Activated T-cell treated with anti-CD3 and anti-CD28 coated beads, Interleukin-2, amount 50 U/mL, for 1 hour (primary cell): ENCODE results near the gene EVI5L.
A peak's percentile ranks its signal among the peaks of the same experiment; 100 is the strongest.
"Not testable (repeated sequence)": the region's sequence is repeated elsewhere in the genome, so short reads cannot be mapped to it uniquely, and the experiment has no call there.

Experiments used
- DNase-seq: peaks from one replicate; pipeline ENCODE4 v3.0.0-alpha.2; 2020

The EVI5L gene

DNA sequence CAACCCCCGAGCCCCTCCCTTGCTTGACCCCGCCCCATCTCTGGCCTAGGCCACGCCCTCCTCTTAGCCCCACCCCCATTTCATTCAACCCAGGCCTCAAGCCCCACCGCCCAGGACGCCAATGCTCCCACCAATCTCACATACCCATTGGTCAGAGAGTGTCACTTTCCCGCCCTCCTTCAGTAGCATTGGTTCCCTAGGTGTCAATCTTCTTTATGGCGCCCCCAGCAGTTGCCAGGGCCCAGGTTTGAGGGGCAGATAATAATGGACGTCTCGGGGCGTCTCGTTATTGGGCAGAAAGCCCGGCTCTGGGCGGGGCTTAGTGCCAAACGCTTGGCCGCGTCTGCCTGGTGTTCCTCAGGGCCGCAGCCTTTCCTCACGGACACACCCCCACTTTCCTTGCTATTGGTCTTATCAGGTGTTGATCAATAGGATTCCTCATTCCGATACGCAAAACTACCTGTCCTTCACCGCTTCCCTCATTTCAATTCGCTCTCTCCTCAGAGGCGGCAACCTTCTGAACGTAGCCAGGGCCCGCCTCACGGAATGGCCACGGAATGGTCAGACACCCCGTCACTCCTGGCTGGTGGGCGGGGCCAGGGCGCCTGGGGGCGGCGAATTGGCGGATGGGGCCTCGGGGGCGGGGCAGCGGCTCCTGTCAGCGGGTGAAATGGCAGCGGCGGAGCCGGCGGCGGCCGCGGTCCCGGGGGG, at the start of gene EVI5L:
TSS of gene EVI5L (plus strand) at position 658 of the 711 bp plus-strand sequence. CDS start 16,325 bp downstream, outside the sequence.
- peak; percentile 100 for DNase-seq

- DNase-seq, result no peak
These were observed 48.9 kb upstream of the EVI5L start for GRCh38 chr19:7781157-7781556.

- DNase-seq, result no peak
These were observed 46.0 kb upstream of the EVI5L start for GRCh38 chr19:7783991-7784423.

DNA sequence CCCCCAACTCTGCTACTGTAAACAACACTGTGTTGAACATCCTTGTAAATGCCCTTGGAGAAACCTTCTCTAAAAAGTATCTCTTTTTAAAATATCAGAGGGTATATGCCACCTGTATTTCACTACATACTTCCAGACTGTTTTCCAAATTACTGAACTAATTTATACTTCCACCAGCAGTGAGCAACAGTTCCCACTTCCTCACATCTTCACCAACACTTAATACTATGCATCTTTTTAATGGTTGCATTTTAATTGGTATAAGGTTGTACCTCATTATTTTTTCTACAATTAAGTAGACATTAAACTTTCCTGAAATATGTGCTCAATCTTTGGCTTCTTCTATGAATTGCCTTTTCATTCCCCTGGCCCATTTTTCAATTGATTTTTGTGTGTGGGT, 45.2 kb upstream of the EVI5L start:
- DNase-seq, result no peak

DNA sequence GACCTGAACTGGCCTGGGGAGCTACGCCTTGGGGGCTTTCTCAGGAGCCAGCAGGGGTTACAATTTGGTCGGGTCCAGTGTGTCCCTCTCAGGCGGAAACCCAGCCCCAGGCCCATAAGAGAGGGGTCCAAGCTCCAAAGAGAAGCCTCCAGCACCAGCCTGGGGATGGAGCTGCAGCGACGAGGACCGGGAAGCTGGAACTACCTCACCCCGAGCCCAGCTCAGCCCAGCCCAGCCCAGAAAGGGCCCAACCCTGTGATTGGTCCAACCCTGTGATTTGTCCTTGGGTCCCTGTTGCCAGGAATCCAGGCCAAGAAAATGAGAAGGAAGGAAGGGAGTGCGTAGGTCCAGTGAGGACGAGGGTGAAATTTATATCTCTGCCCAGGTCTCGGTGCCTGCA, 42.9 kb upstream of the EVI5L start:
- DNase-seq, result no peak

- no peak for DNase-seq
These were observed 42.3 kb upstream of the EVI5L start for GRCh38 chr19:7787602-7788177.

- no peak for DNase-seq
These were observed 41.7 kb upstream of the EVI5L start for GRCh38 chr19:7788178-7788932.

- no peak for DNase-seq
These were observed 41.1 kb upstream of the EVI5L start for GRCh38 chr19:7788933-7789323.

DNA sequence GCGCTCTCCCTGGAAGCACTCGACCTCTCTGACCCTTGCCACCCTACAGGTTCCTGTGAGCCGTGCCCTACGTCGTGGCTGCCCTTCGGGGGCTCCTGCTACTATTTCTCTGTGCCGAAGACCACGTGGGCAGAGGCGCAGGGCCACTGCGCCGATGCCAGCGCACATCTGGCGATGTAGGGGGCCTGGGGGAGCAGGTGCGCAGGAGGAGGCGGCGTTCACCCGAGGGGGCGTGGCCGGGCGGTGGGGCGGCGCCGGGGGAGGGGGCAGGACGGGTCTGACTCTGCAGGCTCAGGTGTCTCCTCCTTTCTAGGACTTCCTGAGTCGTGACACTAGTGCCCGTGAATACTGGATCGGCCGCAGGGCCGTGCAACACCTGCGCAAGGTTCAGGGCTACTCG, 40.6 kb upstream of the EVI5L start:
- DNase-seq, result peak; percentile 55

DNA sequence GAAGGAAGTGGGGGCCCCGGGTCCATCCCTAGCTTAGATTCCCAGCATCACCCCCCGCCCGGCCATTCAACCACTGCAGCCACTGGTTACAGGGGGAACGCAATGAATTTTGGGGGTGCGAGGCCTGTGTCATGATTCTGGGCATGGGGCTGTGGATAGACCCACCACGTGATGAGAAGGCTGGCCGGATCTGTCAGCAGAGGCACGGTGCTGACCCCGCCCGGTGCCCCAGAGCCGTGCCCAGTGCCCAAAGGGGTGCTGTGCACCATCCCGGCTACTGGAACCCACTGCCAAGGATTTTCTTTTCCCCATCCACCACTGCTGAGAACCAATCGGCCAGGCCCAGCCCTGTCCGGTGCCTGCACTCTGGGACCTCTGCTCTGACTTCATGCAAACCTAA, 39.6 kb upstream of the EVI5L start:
- no peak for DNase-seq

DNA sequence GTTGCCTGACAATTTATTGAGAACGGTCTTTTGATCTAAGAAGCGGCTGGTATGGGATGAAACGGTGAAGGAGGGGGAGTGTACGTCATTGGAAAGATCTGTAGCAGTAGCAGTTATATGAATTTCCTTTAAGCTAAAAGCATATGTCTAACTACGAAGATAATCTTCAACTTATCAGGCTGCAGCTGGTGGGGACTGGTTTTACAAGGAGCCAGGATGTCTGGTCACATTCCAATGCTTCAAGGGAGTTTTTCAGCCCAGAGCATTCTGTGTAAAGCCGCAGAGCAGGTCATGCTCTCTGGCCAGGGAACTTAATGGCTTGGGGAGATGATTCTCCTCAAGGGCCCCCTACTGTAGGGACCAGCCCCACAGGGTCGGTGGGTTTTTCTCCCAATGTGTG, 37.7 kb upstream of the EVI5L start:
- no peak for DNase-seq

DNA sequence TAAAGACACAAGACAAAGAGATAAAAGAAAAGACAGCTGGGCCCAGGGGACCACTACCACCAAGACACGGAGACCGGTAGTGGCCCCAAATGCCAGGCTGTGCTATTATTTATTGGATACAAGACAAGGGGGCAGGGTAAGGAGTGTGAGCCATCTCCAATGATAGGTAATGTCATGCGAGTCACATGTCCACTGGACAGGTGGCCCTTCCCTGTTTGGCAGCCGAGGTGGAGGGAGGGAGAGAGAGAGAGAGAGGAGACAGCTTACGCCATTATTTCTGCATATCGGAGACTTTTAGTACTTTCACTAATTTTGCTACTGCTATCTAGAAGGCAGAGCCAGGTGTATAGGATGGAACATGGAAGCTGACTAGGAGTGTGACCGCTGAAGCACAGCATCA, 37.3 kb upstream of the EVI5L start:
- not testable (repeated sequence) for DNase-seq

DNA sequence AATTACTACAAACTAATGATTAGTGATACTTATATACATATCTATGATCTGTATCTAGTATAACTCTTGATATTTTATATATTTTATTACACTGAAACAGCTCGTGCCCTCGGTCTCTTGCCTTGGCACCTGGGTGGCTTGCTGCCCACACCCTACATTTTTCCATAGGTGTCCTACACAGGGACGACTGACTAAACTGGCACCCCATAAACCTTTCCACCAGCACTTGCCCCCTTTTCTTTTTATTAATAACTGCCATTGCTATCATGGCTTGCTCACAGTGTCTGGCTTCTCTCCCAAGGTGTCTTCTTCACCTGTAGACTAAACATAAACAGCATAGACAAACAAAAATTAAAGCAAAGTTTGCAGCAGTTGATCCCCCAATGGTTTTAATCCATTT, 36.5 kb upstream of the EVI5L start:
- DNase-seq, result no peak

- DNase-seq, result no peak
These were observed 34.4 kb upstream of the EVI5L start for GRCh38 chr19:7795555-7796161.

DNA sequence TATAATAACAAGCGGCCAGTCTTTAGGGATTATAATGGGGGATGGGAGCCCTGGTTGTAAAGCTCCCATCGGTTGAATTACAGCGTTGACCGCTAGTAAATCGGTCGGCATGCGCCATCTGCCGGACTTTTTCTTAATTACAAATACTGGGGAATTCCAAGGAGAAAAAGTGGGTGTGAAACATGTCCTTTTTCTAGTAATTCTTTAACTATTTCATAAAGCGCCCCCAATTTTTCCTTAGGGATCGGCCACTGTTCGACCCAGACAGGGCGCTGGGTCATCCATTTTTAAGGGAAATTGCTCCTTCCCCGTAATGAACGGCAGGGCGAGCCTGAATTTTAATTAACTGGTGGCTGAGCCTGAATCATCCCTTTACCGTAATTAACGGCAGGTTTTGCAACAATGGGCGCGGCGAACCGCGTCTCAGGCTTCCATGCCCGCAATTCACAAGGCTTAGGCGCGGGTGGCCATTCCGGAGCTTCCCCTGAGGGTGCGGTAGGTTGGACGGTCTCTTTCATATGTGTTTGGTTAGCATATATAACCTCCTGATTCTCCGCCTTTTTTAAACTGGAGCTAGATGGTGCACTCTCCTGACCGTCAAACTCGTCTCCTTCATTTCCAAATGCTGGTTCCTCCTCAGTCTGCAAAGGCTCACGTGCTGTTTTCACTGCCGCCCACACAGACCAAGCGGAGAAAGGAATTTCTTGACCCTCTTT, 30.2 kb upstream of the EVI5L start:
- peak; percentile 42 for DNase-seq

DNA sequence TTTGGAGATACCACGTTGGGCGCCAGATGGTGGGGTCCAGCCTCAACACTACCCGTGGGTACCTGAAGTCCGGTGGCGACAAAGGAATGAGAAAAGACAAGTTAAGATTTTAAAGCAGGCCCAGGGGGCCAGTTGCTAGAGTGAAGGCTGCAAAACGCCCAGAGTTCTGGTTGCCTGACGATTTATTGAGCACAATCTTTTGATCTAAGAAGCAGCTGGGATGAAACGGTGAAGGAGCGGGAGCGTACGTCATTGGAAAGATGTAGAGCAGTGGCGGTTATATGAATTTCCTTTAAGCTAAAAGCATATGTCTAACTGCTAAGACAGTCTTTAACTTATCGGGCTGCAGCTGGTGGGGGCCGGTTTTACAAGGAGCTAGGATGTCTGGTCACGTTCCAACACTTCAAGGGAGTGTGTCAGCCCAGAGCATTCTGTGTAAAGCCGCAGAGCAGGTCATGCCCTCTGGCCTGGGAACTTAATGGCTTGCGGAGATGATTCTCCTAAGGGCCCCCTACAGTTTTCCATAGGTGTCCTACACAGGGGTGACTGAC, 28.9 kb upstream of the EVI5L start:
- no peak for DNase-seq

- no peak for DNase-seq
These were observed 23.8 kb upstream of the EVI5L start for GRCh38 chr19:7806234-7806633.

GRCh38 chr19:7806876-7807275, 23.1 kb upstream of the EVI5L start:
- no peak for DNase-seq

DNA sequence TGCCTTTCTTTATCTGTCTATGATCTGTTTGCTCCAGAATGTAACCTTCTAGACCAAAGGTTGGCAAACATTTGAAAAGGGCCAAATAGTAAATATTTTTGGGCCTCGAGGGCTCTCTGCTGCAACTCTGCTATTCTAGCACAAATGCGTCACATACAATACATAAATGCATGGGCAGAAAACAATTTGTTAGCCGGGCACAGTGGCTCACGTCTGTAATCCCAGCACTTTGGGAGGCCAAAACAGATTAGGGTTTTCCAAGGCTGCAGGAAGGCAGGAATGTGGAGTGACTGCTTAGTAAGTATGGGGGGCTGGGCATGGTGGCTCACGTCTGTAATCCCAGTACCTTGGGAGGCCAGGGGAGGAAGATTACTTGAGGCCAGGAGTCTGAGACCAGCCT, 21.9 kb upstream of the EVI5L start:
- DNase-seq, result no peak

GRCh38 chr19:7811989-7812388, 18.0 kb upstream of the EVI5L start:
- no peak for DNase-seq

- DNase-seq, result peak; percentile 22
These were observed 14.7 kb upstream of the EVI5L start for GRCh38 chr19:7815325-7815724.

GRCh38 chr19:7816040-7816439, 14.0 kb upstream of the EVI5L start:
- DNase-seq, result not testable (repeated sequence)

- DNase-seq, result no peak
These were observed 12.2 kb upstream of the EVI5L start for GRCh38 chr19:7817801-7818200.
